ENCODE results near the gene NIPA2.

NIPA2 gene

DNA sequence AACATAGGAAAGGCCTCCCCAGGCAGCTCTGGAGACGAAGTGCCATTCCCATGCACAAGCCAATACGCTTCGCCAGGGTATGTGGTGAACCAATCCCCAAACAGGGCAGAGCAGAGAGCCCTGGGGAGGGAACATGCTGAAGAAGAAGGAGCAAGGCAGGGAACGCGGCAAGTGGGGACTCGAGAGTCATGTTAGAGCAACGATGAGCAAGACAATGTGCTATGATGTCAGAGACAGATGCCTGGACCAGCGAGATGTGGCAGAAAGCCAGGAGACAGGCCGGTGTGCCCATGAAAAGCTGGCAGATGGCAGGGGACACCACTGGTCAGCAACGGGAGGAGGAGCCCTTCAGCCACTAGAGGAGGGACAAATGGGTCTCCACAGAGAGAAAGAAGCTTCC is 39.6 kb downstream of the NIPA2 start:
- no peak for DNase-seq

DNA sequence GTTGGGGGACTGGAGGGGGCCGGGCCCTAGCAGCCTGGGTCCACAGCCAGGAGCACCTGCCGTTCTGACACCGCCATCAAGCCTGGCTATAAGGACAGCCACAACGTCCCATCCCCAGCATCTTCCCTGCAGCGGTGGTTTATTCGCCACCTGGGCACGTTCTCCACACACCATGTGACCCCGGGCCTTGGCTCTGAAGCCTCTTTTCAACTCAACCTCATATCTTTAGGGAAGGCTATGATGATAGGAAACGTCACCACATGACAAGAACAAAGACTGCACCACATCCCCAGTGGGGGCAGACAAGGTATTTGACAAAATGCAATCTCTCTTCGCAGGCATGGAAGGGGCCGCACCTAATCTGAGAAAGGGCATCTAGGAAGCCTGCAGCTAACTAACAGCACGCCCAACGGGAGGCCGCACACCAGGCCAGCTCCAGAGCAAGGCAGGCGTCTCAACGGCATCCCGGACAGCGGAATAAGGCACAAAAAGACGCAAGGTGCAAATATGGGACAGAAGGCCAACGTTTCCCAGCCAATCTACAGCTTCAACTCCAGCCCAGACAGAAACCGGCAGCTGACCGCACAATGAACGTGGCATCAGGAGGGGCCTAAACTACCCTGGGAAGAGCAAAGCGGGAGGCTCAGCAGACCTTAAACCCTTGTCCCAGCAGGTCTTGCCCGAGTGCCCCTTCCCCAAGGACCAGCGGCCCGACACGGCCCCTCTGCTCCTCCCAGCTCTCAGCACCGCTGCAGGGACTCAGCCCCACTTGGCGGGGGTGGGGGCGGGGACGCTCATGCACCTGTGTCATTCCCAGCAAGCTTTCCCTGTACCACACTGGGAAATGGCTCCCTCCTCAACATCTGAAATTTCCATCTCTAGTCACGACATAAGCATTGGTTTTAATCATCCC is 41.9 kb downstream of the NIPA2 start:
- DNase-seq: no peak

DNA sequence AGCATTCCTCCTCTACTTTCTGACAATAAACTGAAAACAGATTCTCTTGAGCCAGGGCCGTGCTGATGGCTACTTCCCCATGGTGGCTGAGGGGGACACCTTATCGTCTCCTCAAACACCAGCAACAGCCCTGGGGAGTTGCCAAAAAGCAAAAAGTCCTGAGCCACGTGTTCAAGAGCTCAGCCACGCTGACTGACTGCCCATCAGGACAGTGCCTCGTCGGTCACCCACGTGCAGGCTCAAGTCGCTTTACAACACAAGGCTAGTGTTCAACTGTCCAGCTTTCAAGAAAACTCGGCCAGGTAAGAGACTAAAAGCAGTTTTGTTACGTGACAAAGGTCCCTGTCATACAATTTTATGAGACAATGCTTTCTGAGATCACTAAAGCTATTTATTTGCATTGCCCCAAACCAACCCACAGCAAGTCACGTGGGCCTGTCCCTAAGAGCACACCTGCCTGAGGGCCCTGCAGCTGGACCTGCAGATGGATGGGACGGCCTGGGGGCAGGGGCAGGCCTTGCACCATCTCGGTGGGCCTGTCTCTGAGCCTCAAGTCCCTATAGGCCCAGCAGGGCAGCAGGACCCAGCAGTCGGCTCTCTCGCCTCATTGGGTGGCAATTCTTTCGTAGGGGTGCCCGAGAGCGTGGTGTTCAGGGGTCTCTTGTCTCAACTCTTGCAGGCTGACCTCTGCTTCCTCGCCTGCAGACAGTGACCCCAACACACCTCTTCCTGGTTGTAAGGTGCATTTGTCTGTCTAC is 42.7 kb downstream of the NIPA2 start:
- no peak for DNase-seq

DNA sequence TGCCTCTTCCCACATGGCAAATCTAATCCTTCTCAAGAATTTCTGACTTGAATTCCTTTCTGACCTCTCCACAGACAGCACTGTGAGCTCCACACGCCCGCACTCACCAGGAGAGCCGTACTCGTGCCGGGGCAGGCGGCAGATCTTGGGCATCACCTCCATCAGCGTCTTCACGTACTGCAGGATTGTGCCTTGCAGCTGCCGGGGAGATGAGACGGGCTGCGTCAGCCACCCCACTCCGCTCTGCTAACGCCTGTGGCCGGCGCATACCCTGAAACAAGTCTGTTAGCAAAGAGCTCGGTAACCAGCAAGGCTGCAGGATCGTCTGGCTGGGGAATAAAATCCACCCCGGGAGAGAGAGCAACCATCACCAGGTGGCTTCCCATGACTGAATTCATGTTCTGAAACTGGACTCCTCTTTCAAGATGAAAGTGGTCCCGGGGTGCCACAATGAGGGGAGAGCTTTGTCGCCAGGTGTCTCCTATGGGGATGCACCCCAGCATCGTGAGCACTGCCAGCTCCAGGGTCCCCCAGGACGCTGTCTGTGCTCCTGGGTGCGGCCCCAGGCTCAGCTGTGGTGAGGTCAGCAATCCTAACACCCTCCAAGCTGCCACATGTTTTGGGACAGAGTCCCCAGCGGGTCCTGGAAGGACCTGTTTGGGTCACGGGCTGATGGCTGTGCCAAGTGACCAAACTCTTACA is 43.4 kb downstream of the NIPA2 start:
- DNase-seq: no peak

DNA sequence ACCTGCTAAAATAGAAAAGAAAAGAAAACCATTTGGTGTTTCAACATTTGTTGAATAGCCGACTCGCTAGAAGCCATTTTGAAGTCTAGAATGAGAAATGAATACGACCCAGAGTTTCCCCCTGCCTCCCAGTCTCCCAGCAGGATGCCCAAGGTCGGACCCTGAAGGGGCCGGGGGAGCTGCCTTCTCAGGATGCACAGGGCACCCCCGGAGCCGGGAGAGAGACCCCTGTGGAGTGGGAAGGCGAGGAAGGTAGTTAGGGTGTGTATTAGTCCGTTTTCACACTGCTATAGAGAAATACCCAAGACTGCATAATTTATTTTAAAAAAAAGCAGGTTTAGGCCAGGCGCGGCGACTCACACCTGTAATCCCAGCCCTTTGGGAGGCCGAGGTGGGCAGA is 44.7 kb downstream of the NIPA2 start:
- DNase-seq: no peak

DNA sequence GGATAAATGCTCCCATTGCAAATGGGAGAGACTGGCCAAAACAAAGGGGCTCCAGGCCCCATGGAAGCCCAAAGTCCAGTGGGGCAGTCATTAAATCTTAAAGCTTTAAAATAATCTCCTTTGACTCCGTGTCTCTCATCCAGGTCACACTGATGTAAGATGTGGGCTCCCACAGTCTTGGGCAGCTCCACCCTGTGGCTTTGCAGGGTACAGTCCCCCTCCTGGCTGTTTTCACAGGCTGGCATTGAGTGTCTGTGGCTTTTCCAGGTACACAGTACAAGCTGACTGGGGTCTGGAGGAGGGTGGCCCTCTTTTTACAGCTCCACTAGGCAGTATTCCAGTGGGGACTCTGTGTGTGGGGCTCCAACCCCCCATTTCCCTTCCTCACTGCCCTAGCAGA is 45.9 kb downstream of the NIPA2 start:
- DNase-seq: no peak

DNA sequence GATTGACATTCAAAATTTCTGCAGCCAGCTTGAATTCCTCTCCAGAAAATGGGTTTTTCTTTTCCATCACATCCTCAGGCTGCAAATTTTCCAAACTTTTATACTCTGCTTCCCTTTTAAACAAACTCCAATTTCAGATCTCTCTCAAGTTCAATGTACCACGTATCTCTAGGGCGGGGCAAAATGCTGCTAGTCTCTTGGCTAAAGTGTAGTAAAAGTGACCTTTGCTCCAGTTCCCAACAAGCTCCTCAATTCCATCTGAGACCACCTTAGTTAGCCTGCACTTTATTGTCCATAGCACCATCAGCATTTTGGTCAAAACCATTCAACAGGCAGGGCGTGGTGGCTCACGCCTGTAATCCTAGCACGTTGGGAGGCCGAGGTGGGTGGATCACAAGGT is 46.7 kb downstream of the NIPA2 start:
- DNase-seq: no peak

DNA sequence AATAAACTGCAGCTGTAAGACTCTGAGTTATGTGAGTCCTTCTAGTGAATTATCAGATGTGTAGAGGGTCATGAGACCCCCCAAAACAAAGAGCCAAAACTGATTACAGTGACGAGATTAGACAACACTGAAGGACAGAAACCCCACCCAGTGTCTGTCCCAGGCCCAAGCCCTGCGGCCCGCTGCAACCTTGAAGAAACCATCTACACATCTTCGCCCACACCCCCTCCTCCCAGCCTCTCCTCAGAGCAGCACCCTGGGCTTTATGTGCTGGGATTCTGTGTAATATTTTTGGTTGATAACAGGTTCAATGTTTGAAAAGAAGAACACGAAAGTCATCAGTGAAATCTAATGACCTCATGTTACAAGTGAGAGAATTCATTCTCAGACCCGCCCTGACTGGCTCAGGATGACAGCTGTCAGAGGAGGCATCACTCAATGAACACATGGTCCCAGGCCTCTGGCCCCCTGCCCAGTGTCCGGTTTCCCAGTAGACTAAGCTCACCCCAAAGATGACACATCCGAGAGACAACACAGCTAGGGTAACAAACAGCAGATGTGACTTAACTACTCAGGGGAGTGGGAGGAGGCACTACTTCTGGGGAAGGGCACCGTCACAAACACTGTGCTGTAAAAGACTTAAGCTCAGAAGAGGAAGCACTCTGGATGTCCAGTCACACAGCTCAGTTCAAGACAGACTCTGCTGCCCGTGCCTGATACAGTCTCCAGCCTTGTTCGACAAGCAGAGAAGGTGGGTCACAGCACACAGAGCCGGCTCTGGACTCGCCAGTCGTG is 48.9 kb downstream of the NIPA2 start:
- no peak for DNase-seq

DNA sequence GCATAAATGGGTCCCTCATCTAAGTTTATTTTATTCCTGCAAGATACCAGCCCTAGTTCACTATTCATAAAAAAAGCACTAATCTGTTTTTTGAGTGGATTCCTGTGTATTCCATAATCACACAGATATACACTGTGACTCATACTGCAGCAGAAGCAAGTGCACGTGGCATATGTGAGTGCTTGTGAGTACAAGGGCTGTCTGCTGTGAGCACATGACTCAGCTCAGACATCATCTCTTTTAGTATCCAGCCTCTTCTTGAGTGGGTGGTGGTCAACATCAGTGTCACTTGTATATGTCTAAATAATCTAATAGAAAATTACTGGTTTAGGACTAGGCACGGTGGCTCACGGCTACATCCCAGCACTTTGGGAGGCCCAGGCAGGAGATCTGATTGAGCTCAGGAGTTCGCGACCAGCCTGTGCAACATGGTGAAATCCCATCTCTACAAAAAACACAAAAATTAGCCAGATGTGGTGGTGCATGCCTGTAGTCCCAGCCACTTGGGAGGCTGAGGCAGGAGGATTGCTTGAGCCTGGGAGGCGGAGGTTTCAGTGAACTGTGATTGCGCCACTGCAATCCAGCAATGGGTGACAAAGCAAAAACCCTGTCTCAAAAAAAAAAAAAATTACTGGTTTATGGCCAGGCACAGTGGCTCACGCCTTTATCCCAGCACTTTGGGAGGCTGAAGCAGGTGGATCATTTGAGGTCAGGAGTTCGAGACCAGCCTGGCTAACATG is 49.8 kb downstream of the NIPA2 start:
- DNase-seq: no peak

DNA sequence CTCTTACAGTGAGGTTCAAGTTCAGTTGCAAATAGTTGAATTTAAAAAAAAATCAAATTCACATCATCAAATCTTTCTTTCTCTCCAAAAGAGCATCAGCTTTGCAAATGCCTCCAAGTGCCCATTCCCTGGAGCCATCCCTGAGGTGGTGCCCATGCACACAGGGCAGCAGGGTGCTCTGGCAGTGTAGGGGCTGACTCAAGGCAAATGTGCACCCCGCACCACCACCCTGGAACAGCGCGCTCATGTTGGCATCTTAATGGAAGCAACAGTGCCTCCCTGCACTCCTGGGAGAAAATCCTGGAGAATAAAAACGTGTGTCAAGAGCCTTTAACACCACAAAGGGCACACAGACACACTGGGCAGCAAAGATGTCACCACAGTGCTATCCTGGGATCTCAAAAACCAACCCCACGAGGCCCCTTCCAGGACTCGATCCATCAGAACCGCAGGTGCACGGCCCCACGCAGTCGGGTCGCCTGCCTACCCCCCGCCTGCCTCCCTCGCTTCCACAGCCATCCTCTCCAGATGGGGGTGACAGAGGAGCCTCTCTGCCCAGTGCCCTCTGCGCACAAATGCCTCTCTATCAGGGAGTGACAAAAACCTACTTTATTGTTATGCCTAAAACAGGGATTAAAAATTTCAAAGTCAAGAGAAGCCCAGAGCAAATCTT is 50.8 kb downstream of the NIPA2 start:
- DNase-seq: no peak

DNA sequence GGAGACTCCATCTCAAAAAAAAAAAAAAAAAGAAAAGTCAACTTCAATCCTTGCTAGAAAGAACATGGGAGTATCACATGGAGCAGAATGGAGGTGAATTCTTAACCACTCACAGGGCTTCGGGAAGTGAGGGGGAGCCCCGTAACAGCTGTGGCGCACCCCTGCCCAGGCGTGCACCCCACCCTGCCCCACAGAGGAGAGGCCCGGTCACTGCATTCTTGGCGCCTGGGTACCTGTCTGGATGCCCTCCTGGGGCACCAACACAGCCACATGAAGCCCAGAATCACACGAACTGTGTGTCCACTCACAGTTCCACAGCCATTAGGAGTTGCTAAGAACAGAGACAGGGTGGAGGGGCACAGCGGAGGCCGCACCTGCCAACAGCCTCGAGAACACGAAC is 51.8 kb downstream of the NIPA2 start:
- no peak for DNase-seq

DNA sequence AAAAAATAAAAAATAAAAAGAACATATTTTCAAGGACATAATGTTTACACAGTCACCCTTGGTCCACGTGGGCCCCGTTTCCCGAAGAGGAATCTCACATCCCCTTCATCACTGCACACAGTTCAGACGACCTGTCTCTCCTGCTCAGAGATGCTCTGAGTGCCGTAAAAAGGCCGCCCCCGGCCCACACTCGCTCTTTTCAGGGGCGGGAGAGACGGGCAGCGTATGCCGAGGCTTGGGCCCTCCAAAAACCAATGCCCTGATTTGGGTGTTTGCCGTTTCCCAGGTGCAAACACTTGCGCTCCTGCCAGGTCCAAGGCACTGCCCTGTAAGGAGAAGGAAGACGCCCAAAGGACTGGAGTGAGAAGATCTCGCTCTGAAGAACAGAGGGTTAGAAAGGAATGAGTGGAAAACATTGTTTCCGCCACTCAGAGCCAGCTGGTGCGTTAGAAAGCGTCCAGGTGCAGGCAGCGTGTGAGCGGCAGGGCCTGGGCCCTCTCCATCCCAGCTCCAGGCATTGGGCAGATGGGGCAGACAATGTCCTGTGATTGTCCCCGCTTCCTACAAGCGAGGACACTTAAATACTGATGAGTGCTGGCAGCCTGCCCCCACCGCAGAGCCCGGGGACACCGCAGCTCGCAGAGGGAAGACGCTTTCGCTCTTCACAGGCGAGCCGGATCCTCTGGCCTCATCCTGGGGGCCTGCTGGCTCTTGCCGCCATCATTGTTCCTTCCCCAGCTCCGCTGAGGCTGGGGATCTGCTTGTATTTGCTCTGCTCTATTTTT is 53.2 kb downstream of the NIPA2 start:
- DNase-seq: no peak

DNA sequence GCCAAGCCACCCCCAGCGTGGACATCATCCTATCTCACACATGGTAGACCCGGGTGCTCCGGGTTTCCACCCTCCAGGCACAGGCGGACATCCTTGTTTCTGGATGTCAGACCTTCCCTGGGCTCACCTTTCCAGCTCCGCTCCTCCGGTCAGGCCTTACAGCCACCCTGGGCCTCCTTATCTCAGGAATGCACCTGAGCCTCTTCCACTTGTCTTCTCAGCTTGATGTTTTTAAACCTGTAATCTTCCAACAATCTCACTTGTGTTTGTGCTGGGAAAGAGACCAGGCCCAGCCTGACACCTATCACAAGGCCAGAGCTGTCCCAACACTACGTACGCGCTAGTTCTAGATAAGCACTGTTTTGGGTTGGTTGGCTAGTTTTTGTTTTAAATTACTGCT is 53.9 kb downstream of the NIPA2 start:
- DNase-seq: no peak

DNA sequence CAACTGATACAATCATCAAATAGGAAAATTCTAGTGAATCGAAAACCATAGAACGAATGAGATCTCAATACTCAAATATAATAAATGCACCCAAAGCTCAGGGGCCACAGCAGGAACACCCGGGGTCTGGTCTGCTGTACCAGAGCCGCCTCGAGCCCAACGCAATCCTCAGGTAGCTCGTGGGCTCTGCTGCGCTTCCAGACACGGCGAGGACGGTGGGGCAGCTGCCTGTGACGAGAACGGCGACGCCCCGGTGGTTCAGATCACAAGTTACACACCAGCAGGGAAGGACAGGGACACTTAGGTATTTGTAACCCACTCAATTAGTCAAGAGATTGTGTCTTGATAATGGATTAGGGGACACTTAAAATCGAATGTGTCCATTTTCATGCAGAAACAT is 54.6 kb downstream of the NIPA2 start:
- DNase-seq: no peak

DNA sequence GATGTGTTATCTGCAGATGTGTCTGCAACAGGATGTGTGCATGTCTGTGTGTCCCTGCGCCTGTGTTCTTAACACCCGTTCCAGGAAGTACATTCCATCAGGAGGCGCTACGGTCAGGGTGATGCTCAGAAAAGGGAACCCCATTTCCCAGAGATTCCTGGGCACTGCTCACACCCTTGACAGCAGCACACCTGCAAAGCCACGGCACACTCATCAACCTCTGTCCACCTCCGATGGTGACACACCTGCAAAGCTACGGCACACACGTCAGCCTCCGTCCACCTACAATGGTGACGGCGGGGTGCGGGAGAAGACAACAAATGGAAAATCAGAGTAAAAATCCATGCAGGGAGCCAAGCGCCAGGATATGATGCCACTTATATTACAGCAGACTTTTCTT is 55.4 kb downstream of the NIPA2 start:
- DNase-seq: no peak

DNA sequence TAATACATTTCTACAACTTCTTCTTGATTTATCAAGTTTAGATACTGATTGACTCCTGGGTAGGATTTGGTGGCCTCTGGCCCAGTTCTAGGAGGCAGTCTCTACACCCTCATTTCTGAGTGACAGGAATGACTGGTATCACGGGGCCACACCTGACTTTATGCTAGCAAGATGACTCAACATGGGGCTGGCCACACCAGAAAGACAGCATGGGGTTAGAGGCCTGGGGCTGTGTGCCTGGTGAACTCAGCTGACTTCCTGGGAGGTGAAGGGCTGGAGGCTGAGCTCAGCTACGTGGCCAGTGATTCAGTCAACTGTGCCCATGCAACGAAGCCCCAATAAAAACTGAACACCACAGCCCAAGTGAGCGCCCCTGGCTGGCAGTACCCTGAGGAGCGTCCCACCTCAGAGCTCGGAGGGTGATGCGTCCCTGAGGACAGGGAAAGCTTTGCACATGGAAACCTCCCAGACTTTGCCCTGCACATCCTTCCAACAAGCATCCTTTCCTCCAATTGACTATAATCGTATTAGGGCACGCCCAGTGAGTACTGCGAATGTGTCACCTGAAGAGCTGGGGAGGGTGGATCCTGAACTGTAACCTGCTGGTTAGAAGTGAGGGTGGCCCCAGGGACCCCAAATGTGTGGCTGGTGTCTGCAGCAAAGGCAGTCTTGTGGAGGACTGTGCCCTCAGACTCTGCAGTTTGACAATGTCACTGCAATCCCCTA is 57.2 kb downstream of the NIPA2 start:
- DNase-seq: no peak

DNA sequence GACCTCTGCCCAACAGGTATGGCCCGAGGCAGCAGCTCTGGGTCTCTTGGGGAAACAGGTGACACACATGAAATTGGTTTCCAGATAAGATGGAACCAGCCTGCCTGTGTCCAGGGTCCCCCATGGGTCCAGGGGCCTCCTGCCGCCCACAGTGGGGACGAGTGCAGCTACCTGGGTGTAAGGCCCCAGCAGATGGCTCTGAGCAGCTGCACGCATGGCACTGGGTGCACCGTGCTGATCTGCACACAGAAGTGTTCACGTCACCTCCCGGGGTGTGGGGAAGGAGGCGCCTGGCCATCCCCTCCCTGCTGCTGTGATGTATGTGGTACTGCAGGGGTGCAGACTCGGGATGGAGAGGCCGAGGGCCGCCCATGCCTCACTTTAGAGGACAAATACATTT is 63.6 kb downstream of the NIPA2 start:
- DNase-seq: no peak

DNA sequence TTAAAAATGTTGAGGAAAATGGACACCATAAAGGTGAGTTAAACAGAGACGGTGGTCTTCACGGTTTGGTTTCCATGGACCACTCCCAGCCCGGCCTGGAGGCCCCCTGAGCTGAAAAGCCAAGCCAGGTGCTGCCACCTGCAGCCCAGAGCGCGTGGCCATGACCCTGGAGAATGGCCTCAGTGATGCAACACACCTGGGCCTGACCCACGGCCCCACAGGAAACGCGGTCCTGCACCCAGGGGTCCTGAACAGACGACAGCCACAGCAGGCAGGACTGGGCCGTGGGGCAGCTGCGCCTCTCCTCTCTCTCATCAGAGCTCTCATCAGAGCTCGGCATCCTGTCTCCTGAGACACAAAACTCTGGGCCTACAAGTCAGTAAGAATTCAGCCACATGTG is 64.1 kb downstream of the NIPA2 start:
- no peak for DNase-seq

DNA sequence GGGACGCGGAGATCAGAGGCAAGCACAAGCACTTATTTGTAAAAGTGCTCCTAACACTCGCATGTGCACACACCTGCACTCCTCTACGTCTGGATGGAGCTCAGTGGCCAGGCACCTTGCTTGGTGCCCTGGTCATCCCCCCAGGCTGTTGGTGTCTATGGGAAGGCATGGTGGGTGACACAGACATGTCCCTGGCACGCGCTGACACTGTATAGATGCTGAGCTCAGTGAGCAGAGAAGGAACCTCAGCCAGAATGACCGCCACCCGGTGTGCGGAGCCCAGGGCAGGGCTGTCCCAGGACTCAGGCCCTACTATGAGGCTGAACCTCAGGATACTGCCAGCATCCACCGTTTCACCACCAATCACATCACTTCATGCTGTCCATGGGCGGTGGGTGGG is 64.5 kb downstream of the NIPA2 start:
- DNase-seq: no peak

DNA sequence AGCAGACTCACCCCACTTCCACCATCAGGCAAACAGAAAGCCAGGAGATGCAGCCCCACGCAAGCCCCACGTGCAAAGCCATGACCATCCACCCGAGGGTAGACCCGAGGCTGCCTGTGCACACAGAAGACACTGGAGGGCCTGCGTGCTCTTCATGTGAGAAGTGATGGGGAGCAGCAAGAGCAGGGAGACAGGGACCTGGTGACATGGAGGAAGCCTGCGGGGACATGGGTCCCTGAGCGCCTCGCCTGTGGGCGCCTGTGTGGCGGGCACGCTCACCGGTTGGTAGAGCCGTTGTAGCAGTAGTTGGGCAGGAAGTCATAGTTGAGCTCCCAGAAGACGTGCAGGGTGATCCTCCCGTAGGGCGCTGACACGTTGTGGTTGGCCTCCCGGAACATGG is 65.0 kb downstream of the NIPA2 start:
- no peak for DNase-seq
